Endodermal cell (in vitro differentiated cells): Measurements from ENCODE around the gene SCAMP1. TPM values are rescaled to one million over a fixed set of nuclear protein-coding genes. Genes with fewer than 3 reads are reported as not detected.
A peak's percentile ranks its signal among the peaks of the same experiment; 100 is the strongest.

Source experiments
- DNase-seq: peaks from one replicate; pipeline ENCODE4 v3.0.0-alpha.2; 2017
- H3K27ac ChIP-seq: 2 replicates; pipeline ENCODE4 v1.5.1; 2013; ENCODE audit warnings: mild to moderate bottlenecking, low read depth, low read length, moderate library complexity
- H3K27me3 ChIP-seq: 2 replicates; pipeline ENCODE4 v1.6.1; 2013; ENCODE audit warnings: mild to moderate bottlenecking, low read length, moderate library complexity; ENCODE audit not compliant: insufficient read depth, control insufficient read depth, poor library complexity, severe bottlenecking
- H3K36me3 ChIP-seq: 2 replicates; pipeline ENCODE4 v1.7.0; 2013; ENCODE audit warnings: mild to moderate bottlenecking, low read length, moderate library complexity; ENCODE audit not compliant: control insufficient read depth, insufficient read depth
- H3K4me1 ChIP-seq: one replicate; pipeline ENCODE4 v1.7.0; 2013; ENCODE audit warnings: low read length; ENCODE audit not compliant: control insufficient read depth, insufficient read depth
- H3K4me3 ChIP-seq: 2 replicates; pipeline ENCODE4 v1.5.1; 2013; ENCODE audit warnings: mild to moderate bottlenecking, low read length, moderate library complexity
- H3K9ac ChIP-seq: 2 replicates; pipeline ENCODE4 v1.6.1; 2013; ENCODE audit warnings: mild to moderate bottlenecking, low read length, moderate library complexity; ENCODE audit not compliant: poor library complexity, severe bottlenecking; ENCODE audit errors: extremely low read depth
- H3K9me3 ChIP-seq: 2 replicates; pipeline ENCODE4 v1.6.1; 2013; ENCODE audit warnings: mild to moderate bottlenecking, low read length, moderate library complexity; ENCODE audit not compliant: control insufficient read depth
- H3K27ac Mint-ChIP-seq: 2 replicates; pipeline ENCODE4 v1.8.0; 2020; ENCODE audit warnings: mixed read lengths
- H3K27me3 Mint-ChIP-seq: 2 replicates; pipeline ENCODE4 v1.8.0; 2021; ENCODE audit warnings: mild to moderate bottlenecking, mixed read lengths; ENCODE audit not compliant: insufficient read depth
- H3K36me3 Mint-ChIP-seq: 2 replicates; pipeline ENCODE4 v1.8.0; 2020; ENCODE audit warnings: low read depth, mixed read lengths
- H3K4me1 Mint-ChIP-seq: 2 replicates; pipeline ENCODE4 v1.8.0; 2020; ENCODE audit warnings: mixed read lengths
- H3K4me3 Mint-ChIP-seq: 2 replicates; pipeline ENCODE4 v1.8.0; 2020; ENCODE audit warnings: mild to moderate bottlenecking, moderate library complexity, mixed read lengths
- H3K9me3 Mint-ChIP-seq: 2 replicates; pipeline ENCODE4 v1.8.0; 2020; ENCODE audit warnings: mild to moderate bottlenecking, mixed read lengths
- WGBS, 2 experiments: methylation state at CpG; one replicate each; pipeline versions ENCODE4 v1.1.5 to v1.1.7; 2013; ENCODE audit warnings: missing lambda C conversion rate in 2 of 2, mixed read lengths in 1 of 2; ENCODE audit not compliant: insufficient coverage in 1 of 2, insufficient read length in 1 of 2; 5-methylcytosine and 5-hydroxymethylcytosine counted together
- total RNA-seq, 2 donors: library from RNA; stranded (reverse); fragmentation: NEBNext Ultra II Directional in 1 of 2; extraction: Animal tissue kit (Norgen Biotek cat#: 25700) in 1 of 2; gene quantifications; 2 replicates in 1 of 2; 3 replicates in 1 of 2; pipeline ENCODE4 v1.2.1, GENCODE V29; 2021
- TF ChIP-seq, protein P1 (sequence below): fragments of 200-600 bp; sonication (generic); conservative IDR thresholded peaks from 2 replicates; pipeline ENCODE4 v1.5.0; 2021; ENCODE audit warnings: antibody characterized with exemption, mild to moderate bottlenecking

The SCAMP1 gene
- total RNA-seq, 2 donors from 2014 or later = 53.3 to 56.4 TPM

DNA sequence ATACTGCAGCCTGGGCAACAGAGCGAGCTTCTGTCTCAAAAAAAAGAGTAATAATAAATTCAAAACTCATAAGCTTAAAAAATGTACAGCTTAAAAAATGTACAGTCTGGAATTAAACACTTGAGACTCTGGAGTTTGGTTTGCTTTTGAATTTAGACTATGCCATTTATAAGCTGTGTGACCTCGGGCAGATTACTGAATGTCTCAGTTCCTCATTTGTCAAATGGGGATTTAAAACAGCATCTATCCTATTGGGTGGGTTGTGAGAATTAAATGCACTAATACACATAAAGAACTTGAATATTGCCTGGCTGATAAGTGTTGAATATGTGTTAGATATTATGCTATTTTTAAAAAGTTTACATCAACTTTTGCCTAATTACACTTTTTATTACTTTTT is 98.4 kb downstream of the SCAMP1 start:
- peaks cover 37% of the 10 kb centered on the region for H3K36me3 Mint-ChIP-seq
- H3K9ac ChIP-seq = no peak overlapping the region
- H3K9me3 Mint-ChIP-seq = peaks cover 6% of the 10 kb centered on the region
- H3K4me3 Mint-ChIP-seq = no peak overlapping the region
- H3K9me3 ChIP-seq = no peaks in the 10 kb centered on the region
- no peak overlapping the region for H3K27ac ChIP-seq
- 100% methylated on average over 2 of the region's 2 CpGs; no CpG with 5 or more reads in 1 of the 2 experiments for WGBS, 2 experiments
- H3K27me3 Mint-ChIP-seq = no peaks in the 10 kb centered on the region
- no peak overlapping the region for H3K27ac Mint-ChIP-seq
- no peak overlapping the region for H3K4me3 ChIP-seq
- H3K27me3 ChIP-seq = no peaks in the 10 kb centered on the region
- no peaks in the 10 kb centered on the region for H3K4me1 Mint-ChIP-seq
- peaks cover 13% of the 10 kb centered on the region for H3K36me3 ChIP-seq
- H3K4me1 ChIP-seq = no peaks in the 10 kb centered on the region
- TF ChIP-seq, protein P1, sequence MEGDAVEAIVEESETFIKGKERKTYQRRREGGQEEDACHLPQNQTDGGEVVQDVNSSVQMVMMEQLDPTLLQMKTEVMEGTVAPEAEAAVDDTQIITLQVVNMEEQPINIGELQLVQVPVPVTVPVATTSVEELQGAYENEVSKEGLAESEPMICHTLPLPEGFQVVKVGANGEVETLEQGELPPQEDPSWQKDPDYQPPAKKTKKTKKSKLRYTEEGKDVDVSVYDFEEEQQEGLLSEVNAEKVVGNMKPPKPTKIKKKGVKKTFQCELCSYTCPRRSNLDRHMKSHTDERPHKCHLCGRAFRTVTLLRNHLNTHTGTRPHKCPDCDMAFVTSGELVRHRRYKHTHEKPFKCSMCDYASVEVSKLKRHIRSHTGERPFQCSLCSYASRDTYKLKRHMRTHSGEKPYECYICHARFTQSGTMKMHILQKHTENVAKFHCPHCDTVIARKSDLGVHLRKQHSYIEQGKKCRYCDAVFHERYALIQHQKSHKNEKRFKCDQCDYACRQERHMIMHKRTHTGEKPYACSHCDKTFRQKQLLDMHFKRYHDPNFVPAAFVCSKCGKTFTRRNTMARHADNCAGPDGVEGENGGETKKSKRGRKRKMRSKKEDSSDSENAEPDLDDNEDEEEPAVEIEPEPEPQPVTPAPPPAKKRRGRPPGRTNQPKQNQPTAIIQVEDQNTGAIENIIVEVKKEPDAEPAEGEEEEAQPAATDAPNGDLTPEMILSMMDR = no peak
- no peak for DNase-seq

DNA sequence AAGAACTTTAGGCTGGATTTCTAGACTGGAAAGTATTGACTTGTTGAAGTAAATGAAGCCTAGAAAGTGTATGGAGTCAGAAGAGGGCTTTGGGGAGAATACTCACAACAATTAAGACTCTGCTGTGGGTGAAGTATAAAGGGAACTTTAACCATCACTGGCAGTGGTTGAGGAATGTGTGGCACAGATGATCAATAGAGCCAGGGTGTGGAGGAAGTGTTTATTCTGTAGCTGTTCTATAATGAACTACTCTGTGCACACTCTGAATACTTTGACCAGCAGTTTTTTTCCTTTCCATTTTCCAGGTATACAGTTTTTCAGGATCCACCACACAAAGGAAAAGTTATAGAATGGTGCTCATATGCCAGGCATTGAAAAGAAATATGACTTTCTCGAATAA is 106.7 kb downstream of the SCAMP1 start:
- Mint-ChIP-seq H3K36me3 (peaks cover 21% of the 10 kb centered on the region), H3K27ac (no peak overlapping the region), H3K9me3 (no peaks in the 10 kb centered on the region), H3K4me3 (no peak overlapping the region), H3K4me1 (no peaks in the 10 kb centered on the region), H3K27me3 (no peaks in the 10 kb centered on the region)
- Histone ChIP-seq H3K27ac (no peak overlapping the region), H3K9ac (no peak overlapping the region), H3K36me3 (peaks cover 4% of the 10 kb centered on the region), H3K27me3 (no peaks in the 10 kb centered on the region), H3K4me3 (no peak overlapping the region), H3K4me1 (no peaks in the 10 kb centered on the region), H3K9me3 (no peaks in the 10 kb centered on the region)
- TF ChIP-seq, protein P1 = no peak
- WGBS, 2 experiments = 100% methylated on average over 1 of the region's 1 CpG
- no peak for DNase-seq

DNA sequence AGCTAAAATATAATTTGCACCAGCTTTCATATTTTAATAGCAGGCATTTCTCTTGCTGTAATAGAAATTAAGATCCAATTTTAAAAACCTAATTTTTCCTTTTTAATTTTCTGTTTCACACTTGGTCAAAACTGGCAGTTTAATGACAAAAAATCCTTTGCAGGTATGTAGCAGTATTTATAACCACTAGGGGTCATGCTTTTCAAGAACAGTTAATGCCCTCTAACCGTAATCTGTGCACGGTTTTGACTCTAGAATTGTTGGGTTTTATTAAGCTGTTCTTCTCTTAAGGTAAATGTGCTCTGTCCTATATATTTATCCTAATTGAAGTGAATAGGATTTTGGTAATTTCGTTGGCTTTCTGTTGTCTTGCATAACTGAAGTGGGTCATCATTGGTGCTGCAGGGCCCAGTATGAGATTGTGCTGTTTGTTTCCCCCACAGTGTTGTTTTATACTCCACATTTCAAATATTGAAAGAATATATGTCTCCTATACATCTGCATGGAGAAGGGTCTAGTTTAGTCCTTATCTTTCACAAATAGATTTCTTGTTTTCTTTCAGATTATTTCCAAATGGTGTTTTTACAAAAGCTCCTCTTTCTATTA is 107.4 kb downstream of the SCAMP1 start:
- TF ChIP-seq, protein P1 = peak; percentile 90
- H3K9me3 Mint-ChIP-seq = no peaks in the 10 kb centered on the region
- H3K4me3 Mint-ChIP-seq = no peak overlapping the region
- H3K36me3 Mint-ChIP-seq = peaks cover 17% of the 10 kb centered on the region
- Histone ChIP-seq H3K27ac (no peak overlapping the region), H3K36me3 (no peaks in the 10 kb centered on the region), H3K9ac (no peak overlapping the region), H3K4me1 (no peaks in the 10 kb centered on the region), H3K4me3 (no peak overlapping the region), H3K27me3 (no peaks in the 10 kb centered on the region), H3K9me3 (no peaks in the 10 kb centered on the region)
- H3K27ac Mint-ChIP-seq = no peak overlapping the region
- DNase-seq = no peak
- no peaks in the 10 kb centered on the region for H3K27me3 Mint-ChIP-seq
- WGBS, 2 experiments = 39 to 51% methylated on average over 2 to 3 of the region's 3 CpGs
- no peaks in the 10 kb centered on the region for H3K4me1 Mint-ChIP-seq
